NCI-H187 (cell line): ENCODE measurements around the gene TIMM44.
"Not testable (repeated sequence)": the region's sequence is repeated elsewhere in the genome, so short reads cannot be mapped to it uniquely, and the experiment has no call there.

ENCODE experiments used
- DNase-seq, 2 experiments: peaks; one replicate each; lab custom pipeline; 2025; lab: John Stamatoyannopoulos, UW

Gene TIMM44

DNA sequence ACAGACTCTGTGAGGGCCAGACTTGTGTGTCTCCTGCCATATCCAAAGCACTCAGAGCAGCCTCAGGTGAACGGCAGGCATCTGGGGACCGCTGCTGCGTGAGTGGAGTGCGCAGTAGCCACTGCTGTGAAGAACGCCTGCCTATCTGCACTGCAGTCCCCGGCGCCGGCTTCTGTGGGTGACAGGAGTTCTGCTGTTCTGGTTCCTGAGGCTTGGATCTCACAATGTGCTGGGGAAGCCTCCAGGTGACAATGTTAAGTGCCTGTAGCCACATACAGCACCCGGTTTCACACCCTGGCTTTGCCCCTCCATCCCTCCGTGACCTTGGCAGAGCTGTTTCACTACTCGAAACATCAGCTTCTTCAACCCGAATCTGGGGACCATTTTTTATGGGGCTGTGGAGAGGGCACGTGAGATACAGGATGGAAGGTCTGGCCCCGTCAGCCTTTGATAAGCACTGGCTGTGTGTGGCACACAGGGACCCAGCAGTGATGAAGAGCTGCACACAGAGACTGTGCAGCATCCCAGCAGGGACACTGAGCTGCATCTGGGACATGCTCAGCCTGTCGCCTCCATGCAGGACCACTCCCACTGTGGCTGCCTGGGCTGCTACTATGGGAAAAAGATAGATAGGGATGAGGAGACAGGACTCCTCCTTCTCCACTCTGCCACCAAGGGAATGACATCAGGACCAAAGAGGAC is 33.7 kb upstream of the TIMM44 start:
- DNase-seq: no peak

- no peak for DNase-seq
Measured at GRCh38 chr19:7976461-7976860, 33.0 kb upstream of the TIMM44 start.

- DNase-seq: no peak
Measured at GRCh38 chr19:7975037-7975436, 31.6 kb upstream of the TIMM44 start.

DNA sequence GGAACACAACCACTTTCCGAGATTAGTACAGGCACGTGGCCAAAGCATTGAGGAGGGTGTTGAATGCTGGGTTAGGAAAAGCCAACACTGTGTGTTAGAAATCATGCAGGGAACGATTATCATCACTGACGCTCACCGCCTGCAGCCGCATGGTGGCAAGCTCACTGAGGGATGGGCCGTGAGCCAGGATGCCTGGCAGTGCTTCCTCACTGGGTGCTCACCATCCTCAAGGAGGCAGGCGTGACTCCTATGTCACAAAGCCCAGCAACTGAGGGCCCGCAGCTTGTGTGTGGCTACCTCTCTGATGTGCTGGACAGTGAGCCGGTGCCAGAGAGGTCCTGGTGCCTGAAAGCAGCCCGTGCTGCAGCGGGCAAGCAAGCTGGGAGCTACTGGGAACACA is 30.4 kb upstream of the TIMM44 start:
- no peak for DNase-seq

GRCh38 chr19:7971553-7972520 is 28.4 kb upstream of the TIMM44 start:
- no peak for DNase-seq

GRCh38 chr19:7970716-7971448 is 27.4 kb upstream of the TIMM44 start:
- DNase-seq: no peak

- no peak for DNase-seq
Measured at GRCh38 chr19:7969555-7969939, 26.1 kb upstream of the TIMM44 start.

GRCh38 chr19:7968796-7969554 is 25.5 kb upstream of the TIMM44 start:
- DNase-seq: no peak

DNA sequence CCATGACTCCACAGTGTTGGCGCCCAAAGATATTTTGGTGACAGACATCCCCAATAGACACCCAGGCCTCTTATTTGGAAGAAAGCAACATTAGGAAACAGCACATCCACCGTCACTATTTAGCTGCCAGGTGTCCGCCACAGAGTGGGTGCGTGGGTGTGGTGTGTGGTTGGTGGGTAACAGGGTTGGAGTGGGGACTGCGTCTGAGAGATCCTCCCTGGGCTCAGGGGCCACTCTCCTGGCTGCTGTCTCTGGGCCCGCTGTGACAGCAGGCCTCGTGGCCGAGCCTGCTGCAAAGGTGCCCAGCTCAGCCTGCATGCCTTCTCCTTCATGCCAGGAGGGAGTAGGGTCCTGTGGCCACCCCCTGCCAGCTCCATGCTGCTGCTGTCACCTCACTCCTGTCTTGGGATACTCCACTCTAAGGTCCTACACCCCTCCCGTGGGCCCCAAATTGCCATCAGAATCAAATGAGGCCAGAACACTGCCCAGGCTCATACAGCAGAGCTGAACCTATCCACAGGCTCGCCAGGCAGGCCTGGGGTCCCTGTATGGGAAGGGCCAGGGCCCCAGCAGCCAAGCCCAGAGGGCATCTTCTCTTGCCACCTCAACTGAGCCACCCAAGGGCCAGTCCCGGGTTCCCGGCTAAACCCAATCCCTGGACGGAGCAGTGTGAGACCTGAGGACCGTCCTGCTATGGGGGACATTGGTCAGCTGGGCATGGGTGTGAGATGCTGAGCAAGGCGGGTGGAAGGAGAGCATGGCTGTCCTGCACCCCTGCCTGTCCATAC is 24.7 kb upstream of the TIMM44 start:
- no peak for DNase-seq

DNA sequence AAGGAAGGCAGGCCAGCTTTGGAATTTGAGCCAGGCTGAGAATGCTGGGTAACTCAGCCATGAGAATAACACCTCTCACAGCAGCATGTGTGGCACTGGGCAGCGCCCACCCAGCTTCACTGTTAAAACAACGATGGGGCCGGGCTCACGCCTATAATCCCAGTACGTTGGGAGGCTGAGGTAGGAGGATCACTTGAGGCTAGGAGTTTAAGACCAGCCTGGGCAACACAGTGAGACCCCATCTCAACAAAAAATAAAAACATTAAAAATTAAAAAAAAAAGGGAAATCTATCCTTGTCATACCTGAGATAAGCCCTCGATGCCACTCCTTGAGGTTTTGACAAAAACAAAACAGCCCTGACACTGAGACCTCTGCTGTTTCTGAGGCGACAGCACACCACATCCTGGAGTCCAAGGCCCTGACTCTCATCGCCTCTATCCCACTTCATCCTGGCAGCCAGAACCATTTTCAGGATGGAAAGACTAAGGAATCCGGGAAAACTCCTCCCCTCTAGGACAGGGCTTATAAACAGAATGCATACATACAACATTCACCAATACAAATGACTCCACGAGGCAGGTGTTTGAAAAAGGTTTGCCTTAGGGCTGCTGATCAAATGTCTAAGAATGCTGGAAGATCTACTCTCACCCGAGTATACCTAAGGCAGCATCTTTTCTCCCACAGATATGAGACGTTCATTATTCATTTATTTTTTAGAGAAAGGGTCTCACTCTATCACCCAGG is 22.6 kb upstream of the TIMM44 start:
- no peak for DNase-seq

GRCh38 chr19:7965259-7965841 is 21.9 kb upstream of the TIMM44 start:
- DNase-seq: no peak

- no peak for DNase-seq
Measured at GRCh38 chr19:7963566-7963965, 20.1 kb upstream of the TIMM44 start.

DNA sequence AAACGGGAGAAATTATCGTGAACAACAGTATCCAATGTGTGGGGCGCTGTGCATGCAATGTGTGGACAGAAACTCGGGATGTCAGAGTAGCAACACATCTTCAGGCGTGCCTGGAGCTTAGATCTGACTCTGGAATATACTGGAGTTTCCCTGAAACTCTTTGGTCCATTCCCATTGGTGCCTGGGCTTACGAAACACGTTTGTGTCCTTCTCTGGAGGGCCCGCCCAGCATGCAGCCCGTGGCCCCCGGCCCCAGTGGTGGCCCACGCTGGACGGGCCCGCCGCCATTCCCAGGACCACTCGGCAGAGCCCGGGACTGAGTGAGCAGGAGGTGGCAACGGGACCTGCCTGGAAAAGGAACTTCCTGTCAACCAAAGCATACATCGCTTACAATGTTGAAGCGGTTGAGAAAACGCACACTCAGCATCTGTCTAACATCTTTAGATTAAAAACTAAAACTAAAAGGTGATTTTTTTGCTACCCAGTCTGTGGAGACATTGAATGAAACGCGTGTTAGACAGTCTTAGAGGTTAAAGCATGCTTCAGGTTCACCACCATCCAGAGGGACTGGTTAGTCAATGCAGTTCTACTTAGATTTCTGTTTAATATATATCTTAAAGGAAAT is 19.3 kb upstream of the TIMM44 start:
- DNase-seq: no peak

GRCh38 chr19:7961920-7962626 is 18.6 kb upstream of the TIMM44 start:
- DNase-seq: no peak

GRCh38 chr19:7961082-7961481 is 17.6 kb upstream of the TIMM44 start:
- not testable (repeated sequence) for DNase-seq

GRCh38 chr19:7959211-7959610 is 15.7 kb upstream of the TIMM44 start:
- DNase-seq: no peak

GRCh38 chr19:7955696-7956095 is 12.2 kb upstream of the TIMM44 start:
- no peak for DNase-seq

DNA sequence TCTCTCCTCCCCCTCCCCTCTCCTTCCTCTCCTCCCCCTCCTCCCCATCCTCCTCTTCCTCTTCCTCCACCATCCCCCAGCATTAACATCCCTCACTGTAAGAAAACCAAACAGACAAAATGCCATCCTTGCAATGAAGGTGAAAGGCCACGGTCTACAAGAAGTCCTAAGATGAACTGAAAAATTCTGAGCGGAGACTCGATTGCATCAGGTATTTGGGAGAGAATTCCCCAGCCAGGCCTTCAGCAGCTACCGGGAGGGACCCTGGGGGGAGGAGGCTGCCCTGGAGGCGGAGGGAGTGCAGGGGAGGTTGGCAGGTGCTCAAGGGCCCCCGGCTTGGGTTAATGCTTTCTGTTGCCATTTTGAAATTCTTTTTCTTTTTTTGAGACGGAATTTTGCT is 10.1 kb upstream of the TIMM44 start:
- DNase-seq: no peak

GRCh38 chr19:7953060-7953459 is 9.6 kb upstream of the TIMM44 start:
- no peak for DNase-seq
